GM18526 (cell line): ENCODE data around the gene CCDC7.

Source experiments
- POLR2A ChIP-seq: IDR thresholded peaks from 3 replicates; pipeline ENCODE4 v1.6.1; 2011; ENCODE audit not compliant: insufficient read length; ENCODE audit errors: extremely low read depth

The CCDC7 gene

DNA sequence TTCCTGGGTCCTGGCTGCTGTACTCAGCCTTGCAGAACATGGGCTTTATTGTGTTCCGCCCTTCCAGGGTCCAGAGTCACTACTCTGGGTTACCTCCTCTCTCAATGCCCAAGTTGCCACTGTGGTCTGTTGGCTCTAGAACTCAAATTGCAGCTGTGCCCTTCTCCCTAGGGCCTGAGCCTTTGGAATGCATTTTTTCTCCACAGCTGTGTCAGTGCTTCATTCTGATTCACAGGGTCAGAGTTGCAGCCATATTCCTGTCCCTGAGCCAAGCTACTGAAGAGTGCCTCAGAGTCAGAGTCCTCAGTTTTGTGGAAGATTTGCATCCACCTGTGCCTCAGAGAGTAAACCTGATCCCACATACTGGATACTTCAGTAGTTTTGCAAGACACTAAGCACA, 344.5 kb downstream of the CCDC7 start:
- no peak for TF ChIP-seq POLR2A

DNA sequence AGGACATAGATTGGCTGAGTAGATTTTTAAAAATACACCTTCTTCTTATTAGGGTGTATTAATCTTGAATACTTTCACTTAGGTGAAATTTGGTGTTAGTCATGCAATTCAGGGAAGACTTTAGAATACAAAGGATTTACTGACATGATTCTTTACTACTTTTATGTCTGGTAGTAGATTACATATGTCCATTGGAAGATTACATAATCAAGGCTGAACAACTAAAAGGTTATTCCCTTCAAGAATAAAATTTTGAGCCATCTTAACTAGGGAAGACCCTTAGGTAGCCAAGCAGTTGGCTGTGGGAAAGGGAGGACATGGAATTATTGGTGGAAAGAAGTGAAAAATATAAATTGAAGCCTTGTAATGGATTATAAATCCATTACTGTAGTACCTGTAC, 347.1 kb downstream of the CCDC7 start:
- TF ChIP-seq POLR2A, result no peak

DNA sequence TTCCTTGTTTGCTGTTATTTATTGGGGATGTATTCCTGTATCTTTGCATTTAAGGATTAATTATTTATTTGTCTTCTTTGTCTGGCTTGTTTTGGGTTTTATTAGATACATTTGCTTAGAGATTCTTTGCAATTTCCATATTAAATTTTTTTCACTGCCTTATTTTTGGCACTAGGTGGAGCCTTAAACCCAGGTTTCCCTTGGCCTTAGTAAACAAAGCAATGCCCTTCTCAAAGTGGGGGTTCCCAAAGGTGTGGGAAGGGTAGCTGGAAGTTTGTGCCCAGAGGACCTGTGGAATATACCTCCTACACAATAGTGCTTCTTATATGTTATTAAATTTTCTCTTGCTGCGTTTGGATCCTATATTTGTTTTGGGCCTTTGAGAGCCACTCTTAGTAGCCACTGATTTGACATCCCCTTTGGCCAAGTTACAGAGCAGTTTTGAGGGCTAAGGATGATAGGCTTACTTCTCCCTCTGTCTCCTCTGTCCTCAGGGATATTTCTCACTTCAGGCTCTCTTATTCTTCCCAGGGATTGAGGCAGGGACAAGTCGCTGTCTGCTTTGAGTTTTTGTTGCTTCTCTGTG, 349.8 kb downstream of the CCDC7 start:
- TF ChIP-seq POLR2A, result no peak

DNA sequence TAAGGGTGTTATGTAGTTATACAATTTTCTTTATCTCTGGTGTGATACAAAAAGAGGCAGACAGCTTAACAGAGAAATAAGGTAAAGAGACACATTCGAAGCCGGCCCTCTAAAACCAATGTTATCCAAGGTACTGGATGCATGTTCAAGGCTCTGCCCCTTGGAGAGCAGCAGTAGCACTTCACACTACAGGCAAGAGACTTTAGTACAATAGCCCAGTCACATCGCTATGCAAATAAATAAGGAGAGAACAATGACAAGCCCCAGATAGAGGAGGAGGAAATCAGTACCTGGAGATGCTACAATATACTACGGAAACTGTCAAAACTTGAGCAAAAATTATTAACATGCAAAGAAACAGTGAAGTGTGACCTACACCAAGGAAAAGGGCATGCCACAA, 401.0 kb downstream of the CCDC7 start:
- no peak for TF ChIP-seq POLR2A

DNA sequence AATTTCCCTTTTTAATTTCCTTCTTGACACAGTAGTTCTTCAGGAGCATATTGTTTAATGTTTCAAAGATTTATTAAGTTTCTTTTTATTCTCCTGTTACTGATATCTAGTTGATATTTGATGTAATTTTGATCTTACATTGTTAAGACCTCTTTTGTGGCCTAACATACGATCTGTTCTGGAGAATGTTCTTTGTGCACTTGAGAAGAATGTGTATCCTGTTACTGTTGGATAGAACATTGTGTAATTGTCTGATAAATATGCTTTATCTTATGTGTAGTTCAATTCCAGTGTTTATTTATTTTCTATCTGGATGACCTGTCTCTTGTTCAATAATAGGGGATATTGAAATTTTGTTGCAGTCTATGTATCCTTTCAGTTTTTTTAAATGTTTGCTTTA, 405.4 kb downstream of the CCDC7 start:
- TF ChIP-seq POLR2A, result no peak

DNA sequence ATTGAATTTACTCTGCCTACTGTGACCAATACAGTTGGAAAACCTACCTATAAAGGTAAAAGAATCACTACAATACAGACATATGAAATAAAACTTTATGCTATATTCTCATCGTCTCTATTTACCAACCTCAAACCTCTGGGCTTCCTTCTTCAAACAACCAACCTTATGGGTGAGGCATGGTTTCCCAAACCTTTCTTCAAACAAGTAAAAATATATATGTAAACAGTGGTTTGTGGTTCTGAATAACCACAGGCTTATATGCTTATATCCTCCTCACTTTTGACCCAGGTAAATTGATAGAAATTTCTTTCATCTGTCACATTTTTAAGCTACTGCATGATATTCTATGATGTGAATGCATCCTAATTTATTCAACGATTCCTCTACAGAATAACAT, 408.5 kb downstream of the CCDC7 start:
- no peak for TF ChIP-seq POLR2A

DNA sequence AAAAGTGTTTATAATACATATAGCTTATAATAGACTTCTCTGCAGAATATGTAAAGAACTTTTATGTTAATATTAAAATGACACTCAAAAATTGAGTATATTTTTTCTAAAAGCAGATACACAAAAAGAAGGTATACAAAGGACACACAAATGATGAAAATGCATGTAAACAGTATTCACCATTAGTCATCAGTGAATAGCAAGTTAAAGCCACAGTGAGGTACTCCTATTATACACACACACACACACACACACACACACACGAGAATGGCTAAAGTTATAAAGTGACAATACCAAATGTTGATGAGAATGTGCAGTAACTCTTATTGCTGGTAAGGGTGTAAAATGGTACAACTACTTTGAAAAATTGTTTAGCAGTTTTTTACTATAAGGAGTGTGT, 419.2 kb downstream of the CCDC7 start:
- no peak for TF ChIP-seq POLR2A

DNA sequence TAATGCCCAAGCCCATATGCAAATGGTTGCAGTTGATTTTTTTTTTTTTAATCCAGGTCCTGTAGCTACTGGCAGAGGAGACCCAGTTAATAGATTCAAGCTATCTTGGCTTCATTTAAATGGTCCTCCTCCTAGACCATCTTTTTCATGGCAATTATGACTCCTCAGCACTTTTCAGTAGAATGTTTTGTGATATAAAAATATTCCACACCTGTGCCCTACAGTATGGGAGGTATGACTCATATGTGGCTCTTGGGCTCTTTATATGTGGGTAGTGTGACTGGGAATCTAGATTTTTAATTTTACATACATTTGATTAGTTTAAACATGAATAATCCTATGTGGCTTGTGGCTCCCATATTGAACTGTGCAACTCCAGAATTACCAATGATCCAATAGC, 432.0 kb downstream of the CCDC7 start:
- TF ChIP-seq POLR2A, result no peak

DNA sequence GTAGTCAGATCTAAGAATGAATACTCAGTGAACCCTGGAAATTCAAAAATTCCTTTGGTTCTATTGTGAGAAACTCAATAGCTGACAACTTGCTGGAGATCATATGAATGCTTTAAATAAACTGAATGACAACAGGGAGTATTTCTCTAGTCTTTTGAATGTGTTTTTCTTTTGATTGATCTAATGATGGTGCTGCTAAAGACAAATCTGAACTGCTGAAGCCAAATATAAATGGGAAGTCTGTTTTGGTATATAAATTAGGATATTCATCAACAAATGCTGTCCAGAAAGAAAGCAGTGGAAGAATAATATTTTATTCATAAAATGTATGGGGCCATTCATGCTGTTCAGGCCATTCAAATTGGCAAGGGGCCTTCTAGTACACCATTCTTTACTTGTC, 432.7 kb downstream of the CCDC7 start:
- no peak for TF ChIP-seq POLR2A

DNA sequence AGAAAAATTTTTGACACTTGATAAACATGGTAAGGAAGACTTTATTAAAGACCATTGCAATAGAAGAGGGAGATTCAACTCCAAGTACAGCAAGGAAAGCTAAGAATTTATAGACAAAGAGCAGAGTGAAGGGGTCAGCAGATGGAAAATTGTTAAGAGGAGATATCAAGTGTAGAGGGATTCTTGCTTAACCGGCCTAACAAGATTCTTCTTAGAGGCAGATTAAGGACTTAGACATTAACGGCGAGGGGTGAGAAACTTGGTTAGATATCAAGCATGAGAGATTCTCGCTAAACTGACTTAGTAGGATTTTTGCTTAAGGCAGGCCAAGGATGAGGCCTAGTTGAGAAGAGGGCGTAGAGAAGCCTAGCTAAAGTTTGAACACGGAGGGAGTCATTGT, 436.1 kb downstream of the CCDC7 start:
- TF ChIP-seq POLR2A, result no peak

DNA sequence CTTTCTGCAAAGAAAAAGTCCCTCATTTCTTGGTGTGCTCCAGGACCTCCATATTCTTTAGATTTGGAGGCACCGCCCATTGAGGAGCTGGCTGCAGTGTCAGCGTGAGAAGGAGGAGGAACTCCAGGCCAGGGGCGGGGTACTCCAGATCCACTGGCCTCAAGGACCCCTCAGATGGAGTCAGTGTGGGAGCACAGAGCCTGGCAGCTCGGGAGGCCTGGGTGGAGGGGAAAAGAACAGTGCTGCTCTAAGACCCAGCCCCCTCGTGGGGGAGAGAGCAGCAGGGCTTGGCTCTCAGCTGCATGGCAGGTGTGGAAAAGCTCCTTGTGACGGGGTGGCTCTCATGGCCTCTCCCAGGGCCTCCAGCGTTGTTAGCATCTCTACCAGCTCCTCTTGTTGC, 441.5 kb downstream of the CCDC7 start:
- TF ChIP-seq POLR2A, result no peak

DNA sequence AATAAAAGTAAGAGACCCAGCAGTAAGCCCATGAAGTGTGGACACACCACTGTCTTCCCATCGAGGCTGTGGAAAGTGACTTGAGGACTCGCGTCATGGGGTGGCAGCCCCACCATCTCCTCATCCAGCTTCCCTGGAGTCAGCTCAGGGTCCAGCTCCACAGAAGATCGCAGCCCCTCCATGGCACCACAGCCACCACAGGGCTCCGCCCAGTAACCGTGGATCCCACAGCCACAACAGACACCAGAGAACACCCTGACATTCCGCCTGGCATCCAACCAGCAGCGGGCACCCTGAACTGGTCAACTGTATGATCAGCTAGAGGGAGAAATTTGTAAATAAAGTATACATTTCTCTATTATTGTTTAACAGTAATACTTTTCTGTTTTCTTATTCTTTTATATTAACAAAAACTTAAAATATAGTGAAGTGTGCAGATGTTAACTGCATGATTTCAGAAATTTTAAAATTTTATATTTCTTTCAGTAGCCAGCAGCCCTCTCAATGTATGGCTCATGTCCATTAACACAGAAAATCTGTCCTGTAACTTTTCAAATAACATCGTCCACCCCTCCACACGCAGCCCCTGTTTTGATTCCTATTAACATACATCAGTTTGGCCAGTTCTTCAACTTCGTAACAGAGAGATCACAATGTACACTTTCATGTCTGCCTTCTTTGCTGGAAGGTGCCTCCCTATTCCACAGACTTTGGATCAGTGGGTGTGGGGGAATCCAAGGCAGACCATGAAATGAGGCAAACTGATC, 442.4 kb downstream of the CCDC7 start:
- TF ChIP-seq POLR2A, result no peak

DNA sequence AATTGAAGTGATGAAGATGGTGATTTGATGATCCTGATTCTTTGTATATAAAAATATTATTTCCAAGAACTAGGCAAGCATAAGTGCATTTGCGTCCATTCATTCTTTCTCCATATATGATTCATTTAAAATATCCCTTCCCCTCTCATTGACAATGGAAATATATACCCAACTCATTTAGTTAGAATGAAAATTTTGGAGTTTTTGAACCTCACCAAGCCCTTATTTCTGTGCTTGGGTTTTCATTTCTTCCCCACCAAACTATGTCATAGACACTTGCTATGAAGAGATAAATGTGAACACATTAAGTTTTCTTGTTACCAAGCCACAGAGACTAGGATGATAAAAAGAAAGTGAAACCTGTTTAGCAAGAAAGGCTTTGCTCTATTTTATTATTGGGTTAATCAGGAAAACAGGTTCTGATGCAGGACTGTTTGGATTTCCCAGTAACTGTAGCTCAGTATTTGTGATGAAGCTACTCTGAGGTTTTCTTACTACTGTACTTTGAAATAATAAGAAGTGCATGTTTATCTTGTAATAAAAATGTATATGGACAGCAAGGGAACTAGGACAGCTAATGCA, 443.8 kb downstream of the CCDC7 start:
- TF ChIP-seq POLR2A, result no peak

DNA sequence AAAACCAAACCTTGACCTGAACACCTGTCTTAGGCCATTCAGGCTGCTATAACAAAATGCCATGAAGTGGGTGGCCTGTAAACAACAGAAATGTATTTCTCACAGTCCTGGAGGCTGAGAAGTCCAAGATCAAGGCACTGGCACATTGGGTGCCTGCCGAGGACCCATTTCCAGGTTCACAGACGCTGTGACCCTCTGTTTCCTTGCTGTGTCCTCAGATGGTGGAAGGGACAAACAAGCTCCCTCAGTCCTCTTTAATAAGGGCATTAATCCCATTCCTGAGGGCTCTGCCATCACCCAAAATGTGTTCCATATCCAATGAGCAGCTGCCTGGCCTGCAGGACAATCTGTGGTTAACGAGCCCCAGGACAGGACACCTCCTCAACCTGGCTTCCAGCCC, 444.5 kb downstream of the CCDC7 start:
- no peak for TF ChIP-seq POLR2A

DNA sequence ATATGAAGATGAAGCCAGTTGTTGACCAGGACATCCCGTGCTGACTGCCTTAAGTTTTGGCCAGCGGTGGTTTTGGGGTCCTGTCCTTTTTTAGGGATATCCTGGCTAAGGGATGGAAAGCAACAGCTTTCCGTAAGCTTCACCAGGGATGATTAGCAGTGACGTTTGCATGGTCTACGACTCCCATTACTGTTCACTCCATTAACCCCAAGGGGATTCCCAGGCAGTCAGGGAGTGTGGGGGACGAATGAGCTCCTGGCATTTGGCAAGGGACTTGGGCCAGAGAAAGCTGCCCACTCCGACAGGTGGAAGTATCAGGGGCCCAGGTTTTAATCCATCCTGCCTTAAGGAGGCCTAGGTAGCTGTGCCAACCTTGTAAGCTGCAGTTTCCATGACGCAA, 445.3 kb downstream of the CCDC7 start:
- TF ChIP-seq POLR2A, result no peak

DNA sequence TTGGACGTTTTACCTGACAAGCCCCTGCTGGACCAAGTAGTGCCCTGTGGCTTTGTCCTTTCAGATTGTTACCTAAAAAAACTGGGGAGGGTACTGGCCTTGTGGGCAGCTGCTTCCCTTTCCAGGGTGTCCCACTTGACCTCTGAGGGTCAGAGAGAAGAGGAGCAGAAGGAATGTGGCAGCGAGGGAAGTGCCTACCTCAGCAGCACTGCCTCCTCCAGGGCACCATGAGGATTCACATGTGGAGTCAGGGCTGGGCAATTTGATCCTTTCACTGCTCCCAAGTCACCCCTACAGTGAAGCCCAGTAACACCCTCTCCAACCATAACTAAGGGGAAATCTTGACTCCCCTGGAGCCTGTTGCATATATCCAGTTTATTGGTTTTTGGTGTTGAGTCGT, 447.5 kb downstream of the CCDC7 start:
- TF ChIP-seq POLR2A, result no peak
